ENCODE measurements around the gene CEP76.

Gene CEP76

GRCh38 chr18:12639990-12640880 lies 62.3 kb downstream of the CEP76 start:
- TF ChIP-seq CTCF (IDR thresholded peaks at IDR 0.05; ENCODE audit: low read depth, low read length): peak; percentile 5; the same call in 1 of the 2 replicates
- DNase-seq (ENCODE audit: extremely low read depth, low read depth): no peak

DNA sequence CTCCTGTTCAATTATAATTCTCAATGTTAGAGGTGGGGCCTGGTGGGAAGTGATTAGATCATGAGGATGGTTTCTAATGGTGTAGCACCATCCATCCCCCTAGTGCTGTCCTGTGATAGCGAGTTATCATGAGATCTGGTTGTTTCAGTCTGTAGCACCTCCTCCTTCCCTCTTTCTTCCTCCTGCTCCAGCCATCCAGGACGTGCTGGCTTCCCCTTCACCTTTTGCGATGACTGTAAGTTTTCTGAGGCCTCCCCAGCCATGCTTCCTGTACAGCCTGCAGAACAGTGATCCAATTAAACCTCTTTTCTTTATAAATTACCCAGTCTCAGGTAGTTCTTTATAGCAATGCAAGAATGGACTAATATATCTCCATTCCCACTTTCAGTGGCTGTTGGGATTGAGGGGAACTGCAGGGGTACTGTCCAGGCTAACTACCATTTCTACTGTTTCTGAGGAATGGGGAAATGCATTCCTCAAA lies 63.8 kb downstream of the CEP76 start:
- no peak for TF ChIP-seq CTCF (IDR thresholded peaks at IDR 0.05; ENCODE audit: low read depth, low read length)
- no peak for DNase-seq (ENCODE audit: extremely low read depth, low read depth)

GRCh38 chr18:12637901-12638643 lies 64.5 kb downstream of the CEP76 start:
- no peak for DNase-seq (ENCODE audit: extremely low read depth, low read depth)
- no peak for TF ChIP-seq CTCF (IDR thresholded peaks at IDR 0.05; ENCODE audit: low read depth, low read length)

- no peak for DNase-seq (ENCODE audit: extremely low read depth, low read depth)
- no peak for TF ChIP-seq CTCF (IDR thresholded peaks at IDR 0.05; ENCODE audit: low read depth, low read length)
These were observed 65.1 kb downstream of the CEP76 start for GRCh38 chr18:12637393-12637792.

DNA sequence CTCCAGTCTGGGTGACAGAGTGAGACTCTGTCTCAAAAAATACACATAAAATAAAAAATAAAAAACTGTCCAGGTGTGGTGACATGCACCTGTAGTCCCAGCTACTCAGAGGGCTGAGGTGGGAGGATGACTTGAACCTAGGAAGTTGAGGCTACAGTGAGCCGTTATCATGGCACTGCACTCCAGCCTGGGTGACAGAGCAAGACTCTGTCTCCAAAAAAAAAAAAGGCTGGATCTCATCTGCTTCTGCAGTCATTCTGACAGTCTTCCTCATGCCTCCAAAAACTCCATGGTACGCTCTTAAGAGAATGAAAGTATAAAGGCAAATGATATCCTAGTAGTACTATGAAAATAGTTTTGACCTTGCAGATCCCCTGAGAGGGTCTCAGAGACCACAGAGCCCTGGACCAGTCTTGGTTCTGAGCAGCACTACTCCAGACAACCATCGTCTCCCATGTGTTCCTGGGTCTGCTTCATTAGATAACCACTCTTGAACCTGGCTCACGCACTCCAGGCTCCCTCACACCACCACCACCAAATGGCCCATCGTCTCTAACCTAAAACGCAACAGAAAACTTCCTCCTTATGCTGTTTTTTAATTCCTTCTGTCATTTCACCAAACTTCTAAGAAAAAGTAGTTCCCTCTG lies 70.6 kb downstream of the CEP76 start:
- no peak for TF ChIP-seq CTCF (IDR thresholded peaks at IDR 0.05; ENCODE audit: low read depth, low read length)
- DNase-seq (ENCODE audit: extremely low read depth, low read depth): no peak

- no peak for TF ChIP-seq CTCF (IDR thresholded peaks at IDR 0.05; ENCODE audit: low read depth, low read length)
- DNase-seq (ENCODE audit: extremely low read depth, low read depth): no peak
These were observed 72.4 kb downstream of the CEP76 start for GRCh38 chr18:12630136-12630535.
